BLaER1 (cell line): Measurements from ENCODE around the gene MACF1.

Experiments
- H3K27ac ChIP-seq: shearing (Covaris generic); formaldehyde crosslinking; 2 replicates; pipeline ENCODE4 v1.8.1; 2022
- H3K27me3 ChIP-seq: shearing (Covaris generic); formaldehyde crosslinking; 2 replicates; pipeline ENCODE4 v1.8.1; 2022
- H3K36me3 ChIP-seq: shearing (Covaris generic); formaldehyde crosslinking; 2 replicates; pipeline ENCODE4 v1.8.1; 2022
- H3K4me1 ChIP-seq: shearing (Covaris generic); formaldehyde crosslinking; 2 replicates; pipeline ENCODE4 v1.8.1; 2022
- H3K4me2 ChIP-seq: shearing (Covaris generic); formaldehyde crosslinking; 2 replicates; pipeline ENCODE4 v1.8.1; 2022
- H3K4me3 ChIP-seq: shearing (Covaris generic); formaldehyde crosslinking; 2 replicates; pipeline ENCODE4 v1.8.1; 2022
- H3K9ac ChIP-seq: shearing (Covaris generic); formaldehyde crosslinking; 2 replicates; pipeline ENCODE4 v1.8.1; 2022
- H3K9me3 ChIP-seq: shearing (Covaris generic); formaldehyde crosslinking; 2 replicates; pipeline ENCODE4 v1.8.1; 2022
- H4K20me1 ChIP-seq: shearing (Covaris generic); formaldehyde crosslinking; 2 replicates; pipeline ENCODE4 v1.8.1; 2022
- Cebpa-rat ChIP-seq: shearing (Covaris generic); IDR thresholded peaks from 2 replicates; pipeline ENCODE4 v1.8.1; 2022

MACF1 gene

DNA sequence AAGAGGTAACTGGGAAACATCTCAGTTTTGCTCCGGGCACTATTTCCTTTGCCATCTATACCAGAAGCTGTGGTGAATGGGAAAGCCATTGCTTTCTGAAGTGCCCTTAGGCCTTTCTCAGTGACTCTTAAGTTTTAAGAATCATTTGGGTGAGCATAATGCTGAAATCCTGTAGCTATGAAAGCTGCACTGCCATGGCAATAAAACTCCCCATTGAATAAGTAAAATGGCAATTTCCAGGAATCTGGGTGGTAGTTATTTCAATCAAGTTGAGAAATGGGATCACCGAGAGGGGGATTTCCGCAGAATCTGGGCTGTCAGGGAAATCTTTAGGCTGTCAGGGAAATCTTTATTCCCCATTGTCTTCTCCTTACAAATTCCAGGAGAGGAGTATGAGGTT, 26.8 kb upstream of the MACF1 start:
- H3K36me3 ChIP-seq = peaks cover 18% of the 10 kb centered on the region
- no peaks in the 10 kb centered on the region for H3K27me3 ChIP-seq
- no peak overlapping the region for H3K9ac ChIP-seq
- peaks cover 15% of the 10 kb centered on the region for H3K9me3 ChIP-seq
- H3K27ac ChIP-seq = no peak overlapping the region
- H3K4me2 ChIP-seq = no peak overlapping the region
- H4K20me1 ChIP-seq = peaks cover 47% of the 10 kb centered on the region
- H3K4me1 ChIP-seq = peaks cover 23% of the 10 kb centered on the region
- TF ChIP-seq Cebpa-rat = no peak
- no peak overlapping the region for H3K4me3 ChIP-seq

- Histone ChIP-seq H3K36me3 (peaks cover 18% of the 10 kb centered on the region), H3K4me1 (peaks cover 22% of the 10 kb centered on the region), H3K9ac (no peak overlapping the region), H3K4me2 (no peak overlapping the region), H3K27ac (no peak overlapping the region), H4K20me1 (peaks cover 42% of the 10 kb centered on the region), H3K9me3 (peaks cover 15% of the 10 kb centered on the region), H3K4me3 (no peak overlapping the region), H3K27me3 (no peaks in the 10 kb centered on the region)
- TF ChIP-seq Cebpa-rat = no peak
Measured at GRCh38 chr1:39178541-39179431, 25.7 kb upstream of the MACF1 start.

GRCh38 chr1:39181311-39181710, 23.2 kb upstream of the MACF1 start:
- Histone ChIP-seq H3K27me3 (no peaks in the 10 kb centered on the region), H4K20me1 (peaks cover 52% of the 10 kb centered on the region), H3K4me1 (peaks cover 34% of the 10 kb centered on the region), H3K4me3 (no peak overlapping the region), H3K36me3 (peaks cover 18% of the 10 kb centered on the region), H3K9ac (no peak overlapping the region), H3K27ac (no peak overlapping the region), H3K4me2 (no peak overlapping the region), H3K9me3 (peaks cover 15% of the 10 kb centered on the region)
- TF ChIP-seq Cebpa-rat = no peak

DNA sequence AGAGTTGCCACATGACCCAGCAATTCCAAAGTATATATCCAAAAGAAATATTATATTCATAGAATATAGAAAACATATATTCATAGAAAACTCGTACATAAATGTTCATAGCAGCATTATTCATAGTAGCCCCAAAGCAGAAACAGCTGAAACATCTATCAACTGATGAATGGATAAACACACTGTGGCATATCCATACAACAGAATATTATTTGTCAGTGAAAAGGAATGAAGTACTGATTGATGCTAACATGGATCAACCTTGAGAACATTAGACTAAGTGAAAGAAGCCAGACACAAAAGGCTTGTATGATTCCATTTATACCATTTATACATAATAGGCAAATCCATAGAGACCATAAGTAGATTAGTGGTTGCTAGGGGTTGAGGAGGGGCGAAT, 21.7 kb upstream of the MACF1 start:
- Histone ChIP-seq H3K9ac (no peak overlapping the region), H3K9me3 (peaks cover 15% of the 10 kb centered on the region), H3K36me3 (peaks cover 18% of the 10 kb centered on the region), H3K27ac (no peak overlapping the region), H3K27me3 (no peaks in the 10 kb centered on the region), H3K4me3 (no peak overlapping the region), H4K20me1 (peaks cover 55% of the 10 kb centered on the region), H3K4me2 (no peak overlapping the region), H3K4me1 (peaks cover 47% of the 10 kb centered on the region)
- no peak for TF ChIP-seq Cebpa-rat

- no peak overlapping the region for H3K9ac ChIP-seq
- no peak overlapping the region for H3K4me3 ChIP-seq
- H3K4me2 ChIP-seq = peak overlapping the region; percentile 52
- H3K27me3 ChIP-seq = no peaks in the 10 kb centered on the region
- H3K4me1 ChIP-seq = peaks cover 47% of the 10 kb centered on the region
- H3K36me3 ChIP-seq = peaks cover 18% of the 10 kb centered on the region
- H3K27ac ChIP-seq = peak overlapping the region; percentile 40
- H4K20me1 ChIP-seq = peaks cover 46% of the 10 kb centered on the region
- no peak for TF ChIP-seq Cebpa-rat
- peaks cover 15% of the 10 kb centered on the region for H3K9me3 ChIP-seq
Measured at GRCh38 chr1:39183503-39184353, 20.8 kb upstream of the MACF1 start.

GRCh38 chr1:39184354-39184818, 20.1 kb upstream of the MACF1 start:
- peaks cover 15% of the 10 kb centered on the region for H3K9me3 ChIP-seq
- TF ChIP-seq Cebpa-rat = no peak
- H3K4me3 ChIP-seq = no peak overlapping the region
- peak overlapping the region; percentile 40 for H3K27ac ChIP-seq
- no peaks in the 10 kb centered on the region for H3K27me3 ChIP-seq
- peak overlapping the region; percentile 52 for H3K4me2 ChIP-seq
- H3K4me1 ChIP-seq = peaks cover 54% of the 10 kb centered on the region
- H3K9ac ChIP-seq = no peak overlapping the region
- peaks cover 40% of the 10 kb centered on the region for H4K20me1 ChIP-seq
- H3K36me3 ChIP-seq = peaks cover 18% of the 10 kb centered on the region

DNA sequence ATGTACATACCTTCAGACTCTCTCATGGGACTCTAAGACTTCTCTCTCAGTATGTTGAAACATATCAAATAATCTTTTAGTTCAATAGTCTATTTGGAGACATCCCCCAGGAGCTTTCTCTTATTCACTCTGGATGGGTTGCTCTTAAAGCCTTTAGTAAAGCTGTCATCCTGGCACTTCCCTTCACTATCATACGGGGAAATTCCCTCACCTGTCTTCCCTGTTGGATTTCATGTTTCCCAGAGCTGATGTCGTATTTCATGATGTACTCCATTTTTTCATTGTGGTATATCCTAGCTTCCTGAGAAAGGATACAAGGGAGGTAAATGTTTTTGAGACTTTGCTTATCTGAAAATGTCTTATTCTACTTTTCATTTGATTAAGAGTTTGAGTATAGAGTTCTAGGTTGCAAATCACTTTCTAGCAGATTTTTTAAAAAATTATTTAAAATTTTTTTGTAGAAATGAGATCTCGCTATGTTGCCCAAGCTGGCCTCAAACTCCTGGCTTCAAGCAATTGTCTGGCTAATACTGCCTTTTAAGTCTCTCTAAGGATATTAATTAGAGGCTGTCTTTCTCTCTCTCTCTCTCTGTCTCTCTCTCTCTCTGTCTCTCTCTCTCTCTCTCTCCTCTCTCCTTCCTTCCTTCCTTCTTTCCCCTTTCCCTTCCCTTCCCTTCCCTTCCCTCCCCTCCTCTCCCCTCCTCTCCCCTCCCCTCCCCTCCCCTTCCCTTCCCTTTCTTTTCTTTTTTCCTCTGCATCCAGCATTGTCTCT, 17.0 kb upstream of the MACF1 start:
- Histone ChIP-seq H3K4me2 (no peak overlapping the region), H3K9me3 (no peaks in the 10 kb centered on the region), H3K4me1 (peaks cover 85% of the 10 kb centered on the region), H4K20me1 (peaks cover 40% of the 10 kb centered on the region), H3K27ac (no peak overlapping the region), H3K36me3 (no peaks in the 10 kb centered on the region), H3K4me3 (no peak overlapping the region), H3K9ac (no peak overlapping the region), H3K27me3 (no peaks in the 10 kb centered on the region)
- TF ChIP-seq Cebpa-rat = no peak

DNA sequence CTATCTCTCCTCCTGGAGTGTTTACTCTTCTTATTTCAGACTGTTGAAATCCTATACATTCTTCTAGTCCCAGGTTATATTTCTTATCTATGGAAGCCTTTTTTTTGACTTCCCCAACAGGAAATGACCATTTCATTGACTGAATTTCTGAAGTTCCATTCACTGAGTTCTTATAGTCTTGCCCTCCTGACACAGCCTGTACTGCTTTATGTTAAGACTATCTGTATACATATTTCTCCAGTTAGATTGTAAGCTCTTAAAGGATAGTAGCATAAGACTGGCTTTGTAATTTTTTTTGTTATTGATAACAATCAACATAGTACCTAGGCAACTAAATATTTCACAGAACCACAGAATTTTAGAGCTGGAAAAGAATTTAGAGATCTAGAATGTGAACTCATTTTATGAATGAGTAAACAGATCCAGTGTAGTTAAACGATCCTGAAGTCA, 14.9 kb upstream of the MACF1 start:
- no peaks in the 10 kb centered on the region for H3K36me3 ChIP-seq
- H3K9me3 ChIP-seq = no peaks in the 10 kb centered on the region
- H3K4me1 ChIP-seq = peaks cover 89% of the 10 kb centered on the region
- H3K9ac ChIP-seq = no peak overlapping the region
- no peak overlapping the region for H3K27ac ChIP-seq
- no peak overlapping the region for H3K4me3 ChIP-seq
- peaks cover 27% of the 10 kb centered on the region for H4K20me1 ChIP-seq
- H3K27me3 ChIP-seq = no peaks in the 10 kb centered on the region
- no peak for TF ChIP-seq Cebpa-rat
- H3K4me2 ChIP-seq = peak overlapping the region; percentile 36; the same call in 1 of the 2 replicates

GRCh38 chr1:39190096-39190495, 14.4 kb upstream of the MACF1 start:
- Histone ChIP-seq H3K36me3 (no peaks in the 10 kb centered on the region), H3K9me3 (no peaks in the 10 kb centered on the region), H3K27me3 (no peaks in the 10 kb centered on the region), H3K4me1 (peaks cover 89% of the 10 kb centered on the region), H3K4me3 (no peak overlapping the region), H3K4me2 (peak overlapping the region; percentile 21; the same call in 1 of the 2 replicates), H4K20me1 (peaks cover 22% of the 10 kb centered on the region), H3K27ac (no peak overlapping the region), H3K9ac (no peak overlapping the region)
- no peak for TF ChIP-seq Cebpa-rat
